Endodermal cell (in vitro differentiated cells): Measurements from ENCODE around the gene DYNLRB1. TPM values are rescaled to one million over a fixed set of nuclear protein-coding genes. Genes with fewer than 3 reads are reported as not detected.

ENCODE experiments used
- DNase-seq: peaks from one replicate; pipeline ENCODE4 v3.0.0-alpha.2; 2017
- H3K27ac ChIP-seq: 2 replicates; pipeline ENCODE4 v1.5.1; 2013; ENCODE audit warnings: mild to moderate bottlenecking, low read depth, low read length, moderate library complexity
- H3K27me3 ChIP-seq: 2 replicates; pipeline ENCODE4 v1.6.1; 2013; ENCODE audit warnings: mild to moderate bottlenecking, low read length, moderate library complexity; ENCODE audit not compliant: insufficient read depth, control insufficient read depth, poor library complexity, severe bottlenecking
- H3K36me3 ChIP-seq: 2 replicates; pipeline ENCODE4 v1.7.0; 2013; ENCODE audit warnings: mild to moderate bottlenecking, low read length, moderate library complexity; ENCODE audit not compliant: control insufficient read depth, insufficient read depth
- H3K4me1 ChIP-seq: one replicate; pipeline ENCODE4 v1.7.0; 2013; ENCODE audit warnings: low read length; ENCODE audit not compliant: control insufficient read depth, insufficient read depth
- H3K4me3 ChIP-seq: 2 replicates; pipeline ENCODE4 v1.5.1; 2013; ENCODE audit warnings: mild to moderate bottlenecking, low read length, moderate library complexity
- H3K9ac ChIP-seq: 2 replicates; pipeline ENCODE4 v1.6.1; 2013; ENCODE audit warnings: mild to moderate bottlenecking, low read length, moderate library complexity; ENCODE audit not compliant: poor library complexity, severe bottlenecking; ENCODE audit errors: extremely low read depth
- H3K9me3 ChIP-seq: 2 replicates; pipeline ENCODE4 v1.6.1; 2013; ENCODE audit warnings: mild to moderate bottlenecking, low read length, moderate library complexity; ENCODE audit not compliant: control insufficient read depth
- H3K27ac Mint-ChIP-seq: 2 replicates; pipeline ENCODE4 v1.8.0; 2020; ENCODE audit warnings: mixed read lengths
- H3K27me3 Mint-ChIP-seq: 2 replicates; pipeline ENCODE4 v1.8.0; 2021; ENCODE audit warnings: mild to moderate bottlenecking, mixed read lengths; ENCODE audit not compliant: insufficient read depth
- H3K36me3 Mint-ChIP-seq: 2 replicates; pipeline ENCODE4 v1.8.0; 2020; ENCODE audit warnings: low read depth, mixed read lengths
- H3K4me1 Mint-ChIP-seq: 2 replicates; pipeline ENCODE4 v1.8.0; 2020; ENCODE audit warnings: mixed read lengths
- H3K4me3 Mint-ChIP-seq: 2 replicates; pipeline ENCODE4 v1.8.0; 2020; ENCODE audit warnings: mild to moderate bottlenecking, moderate library complexity, mixed read lengths
- H3K9me3 Mint-ChIP-seq: 2 replicates; pipeline ENCODE4 v1.8.0; 2020; ENCODE audit warnings: mild to moderate bottlenecking, mixed read lengths
- CTCF ChIP-seq: fragments of 200-600 bp; sonication (generic); conservative IDR thresholded peaks from 2 replicates; pipeline ENCODE4 v1.5.0; 2021; ENCODE audit warnings: antibody characterized with exemption, mild to moderate bottlenecking
- WGBS, 2 experiments: methylation state at CpG; one replicate each; pipeline versions ENCODE4 v1.1.5 to v1.1.7; 2013; ENCODE audit warnings: missing lambda C conversion rate in 2 of 2, mixed read lengths in 1 of 2; ENCODE audit not compliant: insufficient coverage in 1 of 2, insufficient read length in 1 of 2; 5-methylcytosine and 5-hydroxymethylcytosine counted together
- total RNA-seq, 2 donors: library from RNA; stranded (reverse); fragmentation: NEBNext Ultra II Directional in 1 of 2; extraction: Animal tissue kit (Norgen Biotek cat#: 25700) in 1 of 2; gene quantifications; 2 replicates in 1 of 2; 3 replicates in 1 of 2; pipeline ENCODE4 v1.2.1, GENCODE V29; 2021

The DYNLRB1 gene
- total RNA-seq, 2 donors from 2014 or later = 194 to 213 TPM

DNA sequence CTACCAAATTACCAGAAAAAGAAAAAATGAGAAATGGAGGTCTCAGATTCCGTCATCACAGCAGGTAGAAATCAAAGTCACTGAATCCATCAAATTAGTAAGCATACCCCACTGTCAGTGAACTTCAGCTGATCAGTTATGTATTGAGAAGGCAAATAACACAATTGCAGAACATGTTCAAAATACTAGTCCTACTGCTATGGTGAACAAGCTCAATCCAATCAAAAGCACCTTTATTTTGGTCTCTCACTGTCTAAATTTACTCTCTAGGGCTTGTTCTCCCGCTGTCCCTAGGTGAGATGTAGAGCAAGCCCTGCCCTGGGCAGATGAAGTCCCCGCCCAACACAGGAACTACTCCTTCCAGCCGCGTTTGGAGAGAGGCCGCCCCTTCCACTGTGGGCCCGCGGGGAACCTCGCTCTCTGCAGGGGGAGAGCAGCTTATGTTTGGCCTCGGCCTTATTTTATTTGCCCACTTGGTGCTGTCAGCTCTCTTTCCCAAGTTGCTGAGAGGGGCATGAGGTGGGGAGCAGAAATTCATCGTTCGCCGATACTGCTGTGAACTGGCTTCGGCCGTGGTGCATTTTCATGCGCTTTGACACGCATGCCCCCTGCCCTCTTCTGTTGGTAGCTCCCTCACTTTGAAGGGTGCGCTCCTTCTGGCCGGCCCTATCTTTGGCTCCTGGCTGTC lies 28.0 kb downstream of the DYNLRB1 start:
- no peak overlapping the region for H3K4me3 ChIP-seq

DNA sequence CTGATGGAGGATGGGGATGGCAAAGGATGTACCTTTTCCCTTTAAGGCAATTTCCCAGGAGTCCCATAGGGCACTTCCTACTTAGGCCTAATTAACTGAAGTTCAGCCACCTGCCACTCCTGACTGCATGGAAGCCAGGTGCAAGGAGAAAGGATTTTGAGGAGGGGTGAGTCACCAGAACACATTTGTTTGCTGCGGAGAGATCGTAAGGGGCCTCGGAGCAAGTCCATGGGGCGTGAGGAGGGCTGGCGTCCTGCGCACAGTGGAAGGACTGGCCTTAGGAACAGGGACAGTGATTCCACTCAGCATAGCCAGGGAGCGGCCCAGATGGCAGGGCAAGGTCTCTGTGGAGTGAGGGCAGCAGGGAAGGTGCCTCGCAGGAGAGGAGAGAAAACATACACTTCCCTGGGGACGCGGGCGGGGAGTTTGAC lies 30.5 kb downstream of the DYNLRB1 start:
- H3K36me3 ChIP-seq = peaks cover 2% of the 10 kb centered on the region
- H3K27ac ChIP-seq = no peak overlapping the region
- no peak overlapping the region for H3K4me3 Mint-ChIP-seq
- no peak overlapping the region for H3K4me3 ChIP-seq
- H3K27me3 ChIP-seq = no peaks in the 10 kb centered on the region
- no peaks in the 10 kb centered on the region for H3K27me3 Mint-ChIP-seq
- peaks cover 5% of the 10 kb centered on the region for H3K36me3 Mint-ChIP-seq
- no peak for DNase-seq
- H3K9me3 Mint-ChIP-seq = no peaks in the 10 kb centered on the region
- no peak for TF ChIP-seq CTCF
- H3K4me1 ChIP-seq = no peaks in the 10 kb centered on the region
- H3K27ac Mint-ChIP-seq = peak overlapping the region; percentile 35
- peaks cover 27% of the 10 kb centered on the region for H3K4me1 Mint-ChIP-seq
- 91 to 93% methylated on average over 3 to 11 of the region's 11 CpGs for WGBS, 2 experiments
- H3K9me3 ChIP-seq = no peaks in the 10 kb centered on the region
- H3K9ac ChIP-seq = no peak overlapping the region

More for the DNA sequence above, 28.0 kb downstream of the DYNLRB1 start:
- DNase-seq = peak; percentile 75
- 58 to 74% methylated on average over 15 to 19 of the region's 19 CpGs for WGBS, 2 experiments
- Mint-ChIP-seq H3K4me3 (peak overlapping the region; percentile 29), H3K9me3 (no peaks in the 10 kb centered on the region), H3K4me1 (peaks cover 19% of the 10 kb centered on the region), H3K27me3 (no peaks in the 10 kb centered on the region), H3K36me3 (peaks cover 28% of the 10 kb centered on the region), H3K27ac (no peak overlapping the region)
- peak; percentile 20 for TF ChIP-seq CTCF
- Histone ChIP-seq H3K4me1 (no peaks in the 10 kb centered on the region), H3K27me3 (no peaks in the 10 kb centered on the region), H3K36me3 (peaks cover 27% of the 10 kb centered on the region), H3K27ac (no peak overlapping the region), H3K9ac (no peak overlapping the region), H3K9me3 (no peaks in the 10 kb centered on the region)

GRCh38 chr20:34547844-34548613 lies 31.8 kb downstream of the DYNLRB1 start:
- Histone ChIP-seq H3K4me3 (no peak overlapping the region), H3K36me3 (no peaks in the 10 kb centered on the region), H3K9me3 (no peaks in the 10 kb centered on the region), H3K4me1 (no peaks in the 10 kb centered on the region), H3K27ac (no peak overlapping the region), H3K27me3 (no peaks in the 10 kb centered on the region), H3K9ac (no peak overlapping the region)
- TF ChIP-seq CTCF = no peak
- no peak for DNase-seq
- Mint-ChIP-seq H3K27ac (no peak overlapping the region), H3K36me3 (no peaks in the 10 kb centered on the region), H3K27me3 (peaks cover 3% of the 10 kb centered on the region), H3K4me3 (no peak overlapping the region), H3K9me3 (no peaks in the 10 kb centered on the region), H3K4me1 (peaks cover 27% of the 10 kb centered on the region)
- 92 to 95% methylated on average over 9 to 22 of the region's 22 CpGs for WGBS, 2 experiments
